K562 treated with DMSO at 1 percent for 12 hours (cell line): Measurements from ENCODE around the gene ARIH1. TPM values are rescaled to one million over a fixed set of nuclear protein-coding genes. Genes with fewer than 3 reads are reported as not detected.

ENCODE experiments used
- total RNA-seq: library from RNA; unstranded; fragments of 300-600 nt; gene quantifications from 2 replicates; pipeline ENCODE4 v1.2.3, GENCODE V29; 2022; ENCODE audit not compliant: insufficient read depth

ARIH1 gene
- 6.9 and 32.3 TPM in 2 replicates for total RNA-seq

GRCh38 chr15:72473614-72474465 lies at the start of gene ARIH1:
TSS of gene ARIH1 (plus strand) at chr15:72474330. CDS start at chr15:72474640, 310 bp downstream.

Other genes with a start within 250 kb of the ARIH1 start
- gene PKM, start 243.1 kb upstream of the ARIH1 start, total RNA-seq = 866 and 1,032 TPM in 2 replicates
- gene PARP6, start 201.8 kb upstream of the ARIH1 start, total RNA-seq = 17.2 and 35.0 TPM in 2 replicates
- 0.75 TPM in 1 of 2 replicates, not detected in the other for gene CELF6, start 154.2 kb upstream of the ARIH1 start, total RNA-seq
- gene HEXA, start 98.3 kb upstream of the ARIH1 start, total RNA-seq = 88.7 and 124 TPM in 2 replicates
- not detected in 2 replicates for gene TMEM202, start 76.0 kb upstream of the ARIH1 start, total RNA-seq
- not detected in 2 replicates for gene GOLGA6B, start 180.4 kb downstream of the ARIH1 start, total RNA-seq
- gene HIGD2B, start 211.9 kb downstream of the ARIH1 start, total RNA-seq = not detected in 2 replicates
- gene BBS4, start 211.9 kb downstream of the ARIH1 start, total RNA-seq = 15.8 and 36.0 TPM in 2 replicates